Left ventricle myocardium inferior (tissue), 1 donor: Measurements from ENCODE around the gene ARHGEF12. TPM values are rescaled to one million over a fixed set of nuclear protein-coding genes. Genes with fewer than 3 reads are reported as not detected.
A peak's percentile ranks its signal among the peaks of the same experiment; 100 is the strongest.

Experiments
- DNase-seq: peaks from one replicate; pipeline ENCODE4 v3.0.0-alpha.2; 2020
- H3K27ac ChIP-seq: fragments of 200-600 bp; replicated peaks from 2 replicates; pipeline ENCODE4 v1.8.0; 2021
- H3K27me3 ChIP-seq: fragments of 200-600 bp; 2 replicates; pipeline ENCODE4 v1.8.0; 2021; ENCODE audit warnings: low read depth
- H3K36me3 ChIP-seq: fragments of 200-600 bp; 2 replicates; pipeline ENCODE4 v1.8.0; 2021
- H3K4me1 ChIP-seq: fragments of 200-600 bp; 2 replicates; pipeline ENCODE4 v1.8.0; 2021
- H3K4me3 ChIP-seq: fragments of 200-600 bp; 2 replicates; pipeline ENCODE4 v1.8.0; 2021; ENCODE audit warnings: mild to moderate bottlenecking, moderate library complexity
- H3K9me3 ChIP-seq: fragments of 200-600 bp; replicated peaks from 2 replicates; pipeline ENCODE4 v1.8.0; 2021
- CTCF ChIP-seq: fragments of 200-600 bp; IDR thresholded peaks from 2 replicates; pipeline ENCODE4 v1.8.0; 2021; ENCODE audit warnings: antibody characterized with exemption, mild to moderate bottlenecking, borderline replicate concordance
- intact Hi-C: fragments of 100-400 bp; cut with micrococcal nuclease; formaldehyde crosslinking; loops from one replicate; pipeline ENCODE4 v1.11.0; 2022
- total RNA-seq: library from RNA; stranded (reverse); fragmentation: NEBNext Ultra II Directional; extraction: Animal tissue kit (Norgen Biotek cat#: 25700); gene quantifications from one replicate; pipeline ENCODE4 v1.2.1, GENCODE V29; 2021
- donor health status: DM: no; HTN: yes; CAD: no; lungs with severe emphysema.

Gene ARHGEF12
- total RNA-seq, 1 donor from 2014 or later: 92.9 TPM

GRCh38 chr11:120510406-120511115 lies 174.3 kb downstream of the ARHGEF12 start:
- Histone ChIP-seq H3K36me3 (no peaks in the 10 kb centered on the region), H3K4me3 (no peak overlapping the region), H3K4me1 (no peaks in the 10 kb centered on the region), H3K27me3 (peaks cover 85% of the 10 kb centered on the region), H3K27ac (no peak overlapping the region), H3K9me3 (no peaks in the 10 kb centered on the region)
- TF ChIP-seq CTCF: no peak
- intact Hi-C loops: loop anchor here (5.0 to 10.0 kb wide), 2 partner anchors 177 to 444 kb away; no protein-coding TSS in a partner anchor
- DNase-seq: no peak

- H3K4me3 ChIP-seq: peak within 1 kb of the TSS; percentile 64
- no peak within 1 kb of the TSS for H3K27ac ChIP-seq
- no peaks in the 10 kb centered on the region for H3K4me1 ChIP-seq
- peaks cover 85% of the 10 kb centered on the region for H3K27me3 ChIP-seq
- no peaks in the 10 kb centered on the region for H3K9me3 ChIP-seq
- TF ChIP-seq CTCF: peak; percentile 91
- peak; percentile 84 for DNase-seq
- intact Hi-C loops: loop anchor here (5.0 to 10.0 kb wide), 2 partner anchors 176 to 444 kb away; no protein-coding TSS in a partner anchor
- H3K36me3 ChIP-seq: no peaks in the 10 kb centered on the region
These were observed 175.1 kb downstream of the ARHGEF12 start, which contains the start of gene GRIK4 for GRCh38 chr11:120511116-120511819. Gene GRIK4 (plus strand): TSS chr11:120511748. CDS start chr11:120660319, 148,571 bp downstream.

- Histone ChIP-seq H3K36me3 (no peaks in the 10 kb centered on the region), H3K4me3 (peak overlapping the region; percentile 64), H3K9me3 (no peaks in the 10 kb centered on the region), H3K27ac (no peak overlapping the region), H3K27me3 (peaks cover 85% of the 10 kb centered on the region), H3K4me1 (peaks cover 7% of the 10 kb centered on the region)
- TF ChIP-seq CTCF: no peak
- intact Hi-C loops: loop anchor here (5.0 to 10.0 kb wide), 2 partner anchors 175 to 443 kb away; no protein-coding TSS in a partner anchor
- DNase-seq: no peak
These were observed 175.9 kb downstream of the ARHGEF12 start for GRCh38 chr11:120511820-120512738.

- Histone ChIP-seq H3K9me3 (no peaks in the 10 kb centered on the region), H3K36me3 (no peaks in the 10 kb centered on the region), H3K4me3 (no peak overlapping the region), H3K27me3 (peaks cover 85% of the 10 kb centered on the region), H3K4me1 (peaks cover 14% of the 10 kb centered on the region), H3K27ac (no peak overlapping the region)
- TF ChIP-seq CTCF: no peak
- no peak for DNase-seq
- intact Hi-C loops: loop anchor here (5.0 to 10.0 kb wide), 2 partner anchors 174 to 442 kb away; no protein-coding TSS in a partner anchor
These were observed 176.7 kb downstream of the ARHGEF12 start for GRCh38 chr11:120512739-120513435.
